ENCODE results near the gene URM1.
A peak's percentile ranks its signal among the peaks of the same experiment; 100 is the strongest.

Gene URM1

DNA sequence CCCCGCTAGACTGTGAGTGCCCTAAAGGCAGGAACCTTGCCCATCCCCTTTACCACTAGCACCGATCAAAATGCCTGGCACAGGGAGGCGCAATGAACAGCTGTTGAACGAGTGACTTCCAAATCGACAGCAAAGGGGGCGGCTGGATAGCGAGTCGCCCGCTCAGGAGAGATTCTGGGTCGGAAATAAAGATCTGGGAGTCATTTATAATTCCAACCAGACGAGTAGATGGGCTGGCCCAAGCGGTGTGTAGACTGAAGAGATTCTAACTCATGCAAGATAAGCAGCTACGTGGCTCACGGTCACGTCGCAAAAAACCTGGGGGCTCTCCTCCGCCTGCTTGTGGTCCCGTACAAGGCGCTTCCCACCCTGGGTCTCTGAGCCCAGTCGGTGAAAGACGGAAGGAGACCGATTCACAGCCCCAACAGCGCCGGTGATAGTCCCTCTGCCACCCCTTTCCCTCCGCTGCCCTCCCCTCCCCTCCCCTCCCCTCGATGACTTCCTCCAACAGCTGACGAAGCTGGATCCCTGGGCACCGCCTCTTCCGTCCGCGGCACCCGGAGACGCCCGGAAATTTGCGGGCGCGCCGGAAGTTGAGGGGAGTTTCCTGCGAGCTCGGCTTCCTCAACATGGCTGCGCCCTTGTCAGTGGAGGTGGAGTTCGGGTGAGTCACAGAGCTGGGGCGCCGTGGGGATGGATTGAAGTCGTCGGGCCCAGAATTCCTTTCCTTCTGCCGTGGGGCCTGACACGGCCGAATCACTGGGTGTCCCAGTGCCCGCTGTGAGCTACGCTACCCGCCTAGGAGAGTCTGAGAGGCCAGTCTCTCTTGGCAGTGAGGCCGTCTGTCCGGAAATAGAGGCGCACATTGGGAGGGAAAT, at the start of gene URM1:
URM1 (plus strand) TSS at position 623 of the 878 bp plus-strand sequence; CDS start at position 630, 7 bp downstream.
- peak; percentile 97 for DNase-seq

GRCh38 chr9:128321879-128322403, 49.2 kb upstream of the URM1 start:
- DNase-seq = no peak

- peak; percentile 98 for DNase-seq
Observed at GRCh38 chr9:128322404-128323211, 48.6 kb upstream of the URM1 start, which contains the start of the genes COQ4 and TRUB2. Gene COQ4, plus strand, starts transcription at chr9:128322839. Its CDS starts 20 bp downstream, at chr9:128322859. Gene TRUB2, minus strand, starts transcription at chr9:128322447. Its CDS starts 39 bp downstream, at chr9:128322408.

- DNase-seq = no peak
Observed at GRCh38 chr9:128323212-128323730, 47.9 kb upstream of the URM1 start.

DNA sequence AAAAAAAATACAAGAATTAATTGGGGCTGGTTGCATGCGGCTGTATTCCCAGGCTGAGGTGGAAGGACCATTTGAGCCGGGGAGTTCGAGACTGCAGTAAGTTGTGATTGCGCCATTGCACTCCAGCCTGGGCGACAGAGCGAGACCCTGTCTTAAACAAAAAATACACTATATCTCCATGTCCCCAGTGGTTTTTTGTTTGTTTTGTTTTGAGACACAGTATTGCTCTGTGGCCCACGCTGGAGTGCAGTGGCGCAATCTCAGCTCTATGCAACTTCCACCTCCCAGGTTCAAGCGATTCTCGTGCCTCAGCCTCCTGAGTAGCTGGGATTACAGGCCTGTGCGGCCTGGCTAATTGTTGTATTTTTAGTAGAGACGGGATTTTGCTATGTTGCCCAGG, 47.4 kb upstream of the URM1 start:
- DNase-seq = no peak

GRCh38 chr9:128324401-128324800, 46.8 kb upstream of the URM1 start:
- DNase-seq = no peak

DNA sequence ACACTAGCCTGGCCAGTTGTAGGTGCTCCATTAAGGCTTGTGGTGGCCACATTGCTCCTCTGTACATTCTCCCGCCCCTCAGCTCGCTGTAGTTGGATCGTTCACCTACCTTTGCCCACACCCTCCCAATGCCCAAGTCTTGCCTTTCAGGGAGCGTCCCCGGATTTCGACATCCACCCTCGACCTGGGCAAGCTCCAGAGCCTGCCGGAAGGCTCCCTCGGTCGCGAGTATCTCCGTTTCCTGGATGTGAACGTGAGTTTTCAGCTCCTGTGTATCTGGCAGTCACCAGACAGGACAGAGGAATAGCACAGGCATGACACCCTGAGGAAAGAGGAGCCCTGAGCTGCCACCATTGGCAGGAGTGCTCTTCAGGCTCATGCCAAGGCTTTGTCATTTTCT, 45.5 kb upstream of the URM1 start:
- DNase-seq = no peak

DNA sequence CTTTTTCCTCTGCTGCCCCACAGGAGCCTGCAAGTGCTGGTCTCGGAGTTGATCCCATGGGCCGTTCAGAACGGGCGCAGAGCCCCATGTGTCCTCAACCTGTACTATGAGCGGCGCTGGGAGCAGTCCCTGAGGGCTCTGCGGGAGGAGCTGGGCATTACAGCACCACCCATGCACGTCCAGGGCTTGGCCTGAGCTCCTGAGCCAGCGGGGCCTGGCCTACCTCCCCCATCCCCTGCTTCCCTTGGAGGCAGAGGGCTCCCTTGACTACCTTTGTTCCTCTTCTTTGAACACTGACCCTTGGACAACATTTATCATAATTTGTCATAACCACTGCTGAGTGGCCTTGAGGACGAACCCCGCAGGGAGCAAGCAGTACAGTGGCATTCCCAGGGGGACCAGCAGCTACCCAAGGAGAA, 37.7 kb upstream of the URM1 start:
- peak; percentile 39 for DNase-seq

DNA sequence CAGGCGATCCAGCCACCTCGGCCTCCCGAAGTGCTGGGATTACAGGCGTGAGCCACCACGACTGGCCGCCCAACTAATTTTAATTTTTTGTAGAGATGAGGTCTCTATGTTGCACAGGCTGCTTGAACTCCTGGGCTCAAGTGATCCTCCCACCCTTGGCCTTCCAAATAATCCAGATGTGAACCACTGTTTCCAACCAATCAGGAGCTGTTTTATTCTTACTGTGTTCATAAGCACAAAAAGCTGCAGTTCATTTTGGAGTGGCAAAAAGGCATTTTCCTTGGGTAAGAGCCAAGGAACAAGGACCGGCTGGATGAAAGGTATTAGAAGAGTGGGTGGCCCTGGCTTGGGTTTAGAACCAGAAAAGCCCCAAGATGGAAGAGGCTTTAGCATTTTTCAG, 36.0 kb upstream of the URM1 start:
- DNase-seq = no peak

- no peak for DNase-seq
Observed at GRCh38 chr9:128335914-128336313, 35.3 kb upstream of the URM1 start.

DNA sequence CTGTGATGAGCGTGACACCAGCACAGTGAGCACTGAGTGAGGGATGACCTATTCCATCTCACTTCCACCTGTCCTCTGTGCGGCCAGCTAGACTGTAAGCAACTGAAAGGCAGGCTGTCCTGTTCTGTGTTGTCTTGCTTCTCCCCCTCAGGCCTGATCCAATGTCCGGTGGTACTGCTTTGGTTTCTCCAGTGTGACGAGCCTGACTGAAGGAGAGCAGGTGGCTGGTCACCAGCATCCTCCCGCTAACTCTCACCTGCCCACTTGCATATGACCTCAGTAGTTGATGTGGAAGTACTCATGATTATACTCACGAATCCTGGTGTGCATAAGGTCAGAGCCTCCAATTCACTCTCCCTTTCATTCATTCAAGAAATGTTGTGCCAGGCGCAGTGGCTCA, 33.2 kb upstream of the URM1 start:
- DNase-seq = no peak

DNA sequence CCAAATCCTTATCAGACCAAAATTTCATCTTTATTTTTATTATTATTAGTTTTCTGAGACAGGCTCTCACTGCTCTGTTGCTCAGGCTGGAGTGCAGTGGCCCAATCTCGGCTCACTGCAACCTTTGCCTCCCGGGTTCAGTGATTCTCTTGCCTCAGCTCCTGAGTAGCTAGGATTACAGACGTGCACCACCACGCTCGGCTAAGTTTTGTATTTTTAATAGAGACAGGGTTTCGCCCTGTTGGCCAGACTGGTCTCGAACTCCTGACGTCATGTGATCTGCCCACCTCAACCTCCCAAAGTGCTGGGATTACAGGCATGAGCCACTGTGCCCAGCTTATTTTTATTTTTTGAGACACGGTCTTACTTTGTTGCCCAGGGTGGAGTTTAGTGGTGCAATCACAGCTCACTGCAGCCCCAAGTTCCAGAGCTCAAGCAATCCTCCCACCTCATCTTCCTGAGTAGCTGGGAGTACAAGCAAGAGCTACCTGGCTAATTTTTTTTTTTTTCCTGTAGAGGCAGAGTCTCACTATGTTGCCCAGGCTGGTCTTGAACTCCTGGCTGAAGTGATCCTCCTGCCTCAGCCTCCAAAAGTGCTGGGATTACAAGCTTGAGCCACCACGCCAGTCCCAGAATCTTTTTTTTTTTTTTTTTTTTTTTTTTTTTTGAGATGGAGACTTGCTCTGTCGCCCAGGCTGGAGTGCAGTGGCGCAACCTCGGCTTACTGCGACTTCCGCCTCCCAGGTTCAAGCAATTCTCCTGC, 32.1 kb upstream of the URM1 start:
- peak; percentile 50 for DNase-seq

DNA sequence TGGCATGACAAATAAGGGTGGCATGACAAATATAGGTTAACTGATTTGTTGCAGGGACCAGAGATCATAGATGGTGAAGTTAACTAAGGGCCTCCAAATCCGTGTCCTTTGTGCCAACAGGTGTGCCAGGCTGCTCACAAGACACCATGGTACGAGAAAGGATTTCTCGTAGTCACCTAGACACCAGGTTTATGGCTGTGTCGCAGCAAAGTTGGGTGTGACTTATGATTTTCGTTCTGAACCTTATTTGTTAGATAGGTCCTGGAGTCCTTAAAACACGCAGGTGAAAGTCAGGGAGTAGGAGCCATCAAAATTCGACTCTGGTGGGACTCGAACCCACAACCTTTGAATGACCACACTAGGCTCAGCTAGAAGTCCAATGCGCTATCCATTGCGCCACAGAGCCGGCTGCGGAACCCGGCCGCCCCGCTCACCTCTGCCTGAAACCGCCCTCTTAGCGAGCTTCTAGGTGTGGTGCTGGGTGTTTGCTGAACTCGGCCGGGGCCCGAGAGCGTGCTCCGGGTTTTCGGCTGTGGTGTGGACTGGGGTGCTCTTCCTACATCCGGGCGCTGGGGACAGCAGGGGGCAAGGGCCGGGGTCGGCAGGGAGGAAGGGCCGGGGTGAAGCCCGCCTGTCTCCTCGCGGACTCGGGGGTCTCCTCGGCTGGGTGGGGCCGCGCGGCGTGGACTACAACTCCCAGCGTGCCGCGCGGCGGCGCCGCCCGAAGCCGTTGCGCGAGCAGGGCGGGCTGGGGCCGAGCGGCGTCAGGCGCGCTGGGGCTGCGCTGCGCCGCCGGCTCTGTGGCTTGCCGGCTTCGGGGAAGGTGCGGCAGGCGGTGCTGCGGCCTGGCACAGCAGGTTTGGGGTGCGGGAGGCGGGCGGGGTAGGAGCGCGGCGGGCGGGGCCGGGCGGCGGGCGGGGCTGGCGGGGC, 31.1 kb upstream of the URM1 start, which contains the start of gene SLC27A4:
SLC27A4 (plus strand) TSS at position 767 of the 930 bp plus-strand sequence. CDS start 2,606 bp downstream, outside the sequence.
- peak; percentile 96 for DNase-seq

- peak; percentile 61 for DNase-seq
Observed at GRCh38 chr9:128340691-128341434, 30.3 kb upstream of the URM1 start.

- DNase-seq = peak; percentile 90
Observed at GRCh38 chr9:128341435-128341849, 29.7 kb upstream of the URM1 start.

DNA sequence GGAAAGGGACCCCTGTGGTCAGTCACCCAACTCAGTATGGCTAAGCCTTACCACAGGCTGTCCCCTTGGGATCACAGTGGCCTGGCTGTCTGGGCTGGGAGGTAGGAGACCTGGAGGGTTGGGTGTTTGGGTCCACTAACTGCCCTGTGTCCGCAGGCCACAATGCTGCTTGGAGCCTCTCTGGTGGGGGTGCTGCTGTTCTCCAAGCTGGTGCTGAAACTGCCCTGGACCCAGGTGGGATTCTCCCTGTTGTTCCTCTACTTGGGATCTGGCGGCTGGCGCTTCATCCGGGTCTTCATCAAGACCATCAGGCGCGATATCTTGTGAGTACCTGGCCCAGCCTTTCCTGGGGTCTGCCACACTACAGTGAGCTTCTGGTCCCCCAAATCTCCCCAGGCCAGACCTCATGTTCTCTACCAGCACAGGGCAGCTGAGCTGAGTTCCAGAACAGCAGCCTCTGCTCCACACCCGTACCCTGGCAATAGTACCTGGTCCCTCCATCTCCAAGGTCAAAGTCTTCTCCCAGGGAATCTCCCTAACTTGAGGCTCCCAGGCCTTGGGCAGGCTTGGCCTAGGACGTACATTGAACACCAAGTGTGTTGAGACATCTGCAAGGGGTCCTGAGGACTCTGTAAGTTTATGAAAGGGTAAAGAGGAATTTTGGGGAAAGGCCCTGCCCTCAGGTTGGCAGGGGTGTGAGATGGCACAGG, 28.0 kb upstream of the URM1 start:
- DNase-seq = no peak

GRCh38 chr9:128343855-128344254, 27.3 kb upstream of the URM1 start:
- no peak for DNase-seq

DNA sequence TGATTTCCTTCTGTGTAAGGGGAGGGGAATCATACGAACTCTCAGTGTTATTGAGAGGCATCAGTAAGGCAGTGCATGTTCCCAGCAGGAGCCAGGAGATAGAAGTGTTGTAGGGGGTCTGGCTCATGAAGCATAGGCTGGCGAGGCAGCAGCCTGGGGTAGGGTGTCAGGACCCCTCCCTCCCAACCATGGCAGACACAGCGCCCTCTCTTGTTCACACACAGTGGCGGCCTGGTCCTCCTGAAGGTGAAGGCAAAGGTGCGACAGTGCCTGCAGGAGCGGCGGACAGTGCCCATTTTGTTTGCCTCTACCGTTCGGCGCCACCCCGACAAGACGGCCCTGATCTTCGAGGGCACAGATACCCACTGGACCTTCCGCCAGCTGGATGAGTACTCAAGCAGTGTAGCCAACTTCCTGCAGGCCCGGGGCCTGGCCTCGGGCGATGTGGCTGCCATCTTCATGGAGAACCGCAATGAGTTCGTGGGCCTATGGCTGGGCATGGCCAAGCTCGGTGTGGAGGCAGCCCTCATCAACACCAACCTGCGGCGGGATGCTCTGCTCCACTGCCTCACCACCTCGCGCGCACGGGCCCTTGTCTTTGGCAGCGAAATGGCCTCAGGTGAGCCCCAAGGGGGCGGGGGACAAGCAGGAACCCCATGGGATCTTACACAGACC, 26.1 kb upstream of the URM1 start:
- DNase-seq = no peak

- DNase-seq = no peak
Observed at GRCh38 chr9:128349125-128349524, 22.0 kb upstream of the URM1 start.

Measured in NCI-H69 (cell line).